Measurements from ENCODE around the gene LEP.

- TF ChIP-seq, protein P1, sequence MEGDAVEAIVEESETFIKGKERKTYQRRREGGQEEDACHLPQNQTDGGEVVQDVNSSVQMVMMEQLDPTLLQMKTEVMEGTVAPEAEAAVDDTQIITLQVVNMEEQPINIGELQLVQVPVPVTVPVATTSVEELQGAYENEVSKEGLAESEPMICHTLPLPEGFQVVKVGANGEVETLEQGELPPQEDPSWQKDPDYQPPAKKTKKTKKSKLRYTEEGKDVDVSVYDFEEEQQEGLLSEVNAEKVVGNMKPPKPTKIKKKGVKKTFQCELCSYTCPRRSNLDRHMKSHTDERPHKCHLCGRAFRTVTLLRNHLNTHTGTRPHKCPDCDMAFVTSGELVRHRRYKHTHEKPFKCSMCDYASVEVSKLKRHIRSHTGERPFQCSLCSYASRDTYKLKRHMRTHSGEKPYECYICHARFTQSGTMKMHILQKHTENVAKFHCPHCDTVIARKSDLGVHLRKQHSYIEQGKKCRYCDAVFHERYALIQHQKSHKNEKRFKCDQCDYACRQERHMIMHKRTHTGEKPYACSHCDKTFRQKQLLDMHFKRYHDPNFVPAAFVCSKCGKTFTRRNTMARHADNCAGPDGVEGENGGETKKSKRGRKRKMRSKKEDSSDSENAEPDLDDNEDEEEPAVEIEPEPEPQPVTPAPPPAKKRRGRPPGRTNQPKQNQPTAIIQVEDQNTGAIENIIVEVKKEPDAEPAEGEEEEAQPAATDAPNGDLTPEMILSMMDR (IDR thresholded peaks at IDR 0.05; ENCODE audit: low read depth, low read length, poor library complexity, severe bottlenecking): no peak
- TF ChIP-seq EZH2phosphoT487 (IDR thresholded peaks at IDR 0.05; ENCODE audit: borderline replicate concordance, low read length): no peak
Measured at GRCh38 chr7:128217030-128217805, 23.9 kb upstream of the LEP start.

All from DOHH2 (cell line).